Measurements from ENCODE around the gene HCK. TPM values are rescaled to one million over a fixed set of nuclear protein-coding genes. Genes with fewer than 3 reads are reported as not detected.

HCK gene
- total RNA-seq, 4 donors from 2014 or later: 2.6 to 31.8 (median 10.2) TPM

- ATAC-seq: no peak
- Histone ChIP-seq H3K4me3 (no peak overlapping the region), H3K27me3 (no peaks in the 10 kb centered on the region), H3K4me1 (no peaks in the 10 kb centered on the region), H3K36me3 (peaks cover 0 to 18% of the 10 kb centered on the region in 2 donors), H3K27ac (no peak overlapping the region), H3K9me3 (no peaks in the 10 kb centered on the region)
- 85 to 90% methylated on average over 4 of the region's 4 CpGs for WGBS, 2 donors (ENCODE audit: low coverage in 1 of 2)
- TF ChIP-seq POLR2AphosphoS5 (IDR thresholded peaks at IDR 0.05) (no peak), EP300 (IDR thresholded peaks at IDR 0.05) (no peak), POLR2A (IDR thresholded peaks at IDR 0.05) (no peak)
- TF ChIP-seq, protein P1, sequence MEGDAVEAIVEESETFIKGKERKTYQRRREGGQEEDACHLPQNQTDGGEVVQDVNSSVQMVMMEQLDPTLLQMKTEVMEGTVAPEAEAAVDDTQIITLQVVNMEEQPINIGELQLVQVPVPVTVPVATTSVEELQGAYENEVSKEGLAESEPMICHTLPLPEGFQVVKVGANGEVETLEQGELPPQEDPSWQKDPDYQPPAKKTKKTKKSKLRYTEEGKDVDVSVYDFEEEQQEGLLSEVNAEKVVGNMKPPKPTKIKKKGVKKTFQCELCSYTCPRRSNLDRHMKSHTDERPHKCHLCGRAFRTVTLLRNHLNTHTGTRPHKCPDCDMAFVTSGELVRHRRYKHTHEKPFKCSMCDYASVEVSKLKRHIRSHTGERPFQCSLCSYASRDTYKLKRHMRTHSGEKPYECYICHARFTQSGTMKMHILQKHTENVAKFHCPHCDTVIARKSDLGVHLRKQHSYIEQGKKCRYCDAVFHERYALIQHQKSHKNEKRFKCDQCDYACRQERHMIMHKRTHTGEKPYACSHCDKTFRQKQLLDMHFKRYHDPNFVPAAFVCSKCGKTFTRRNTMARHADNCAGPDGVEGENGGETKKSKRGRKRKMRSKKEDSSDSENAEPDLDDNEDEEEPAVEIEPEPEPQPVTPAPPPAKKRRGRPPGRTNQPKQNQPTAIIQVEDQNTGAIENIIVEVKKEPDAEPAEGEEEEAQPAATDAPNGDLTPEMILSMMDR (IDR thresholded peaks at IDR 0.05): no peak
Observed at GRCh38 chr20:32124916-32125454, 72.9 kb downstream of the HCK start.

- Histone ChIP-seq H3K9me3 (no peaks in the 10 kb centered on the region), H3K4me3 (no peak overlapping the region), H3K36me3 (peaks cover 0 to 18% of the 10 kb centered on the region in 2 donors), H3K27ac (no peak overlapping the region), H3K27me3 (no peaks in the 10 kb centered on the region), H3K4me1 (peaks cover 0 to 5% (median 0%) of the 10 kb centered on the region in 3 donors)
- TF ChIP-seq, protein P1 (IDR thresholded peaks at IDR 0.05): no peak
- no peak for TF ChIP-seq POLR2AphosphoS5 (IDR thresholded peaks at IDR 0.05)
- no peak for TF ChIP-seq EP300 (IDR thresholded peaks at IDR 0.05)
- no peak for TF ChIP-seq POLR2A (IDR thresholded peaks at IDR 0.05)
- WGBS, 2 donors (ENCODE audit: low coverage in 1 of 2): 92% methylated on average over 3 of the region's 5 CpGs; no CpG with 5 or more reads in 1 of the 2 donors
- no peak for ATAC-seq
Observed at GRCh38 chr20:32125506-32125905, 73.5 kb downstream of the HCK start.

DNA sequence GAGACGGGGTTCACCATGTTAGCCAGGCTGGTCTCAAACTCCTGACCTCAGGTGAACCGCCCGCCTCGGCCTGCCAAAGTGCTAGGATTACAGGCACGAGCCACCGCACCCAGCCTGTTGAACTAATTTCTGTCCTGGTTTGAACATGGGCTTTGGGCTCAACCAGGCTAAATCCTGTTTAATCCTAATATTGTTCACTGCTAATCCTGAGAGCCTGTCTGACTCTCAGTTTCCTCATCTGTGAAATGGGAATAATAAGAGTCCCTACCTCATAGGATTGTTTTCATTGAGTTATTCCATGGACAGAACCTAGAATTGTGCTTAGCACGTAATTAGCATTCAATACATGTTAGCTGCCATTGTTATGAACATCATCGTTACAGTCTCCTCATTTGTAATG lies 74.9 kb downstream of the HCK start:
- Histone ChIP-seq H3K4me1 (peaks cover 0 to 9% (median 0%) of the 10 kb centered on the region in 3 donors), H3K36me3 (peaks cover 0 to 18% of the 10 kb centered on the region in 2 donors), H3K27me3 (no peaks in the 10 kb centered on the region), H3K4me3 (no peak overlapping the region), H3K9me3 (no peaks in the 10 kb centered on the region), H3K27ac (no peak overlapping the region)
- 61 to 93% methylated on average over 3 of the region's 8 CpGs for WGBS, 2 donors (ENCODE audit: low coverage in 1 of 2)
- no peak for ATAC-seq
- TF ChIP-seq EP300 (IDR thresholded peaks at IDR 0.05) (no peak), POLR2A (IDR thresholded peaks at IDR 0.05) (no peak), POLR2AphosphoS5 (IDR thresholded peaks at IDR 0.05) (no peak)
- TF ChIP-seq, protein P1 (IDR thresholded peaks at IDR 0.05): no peak

DNA sequence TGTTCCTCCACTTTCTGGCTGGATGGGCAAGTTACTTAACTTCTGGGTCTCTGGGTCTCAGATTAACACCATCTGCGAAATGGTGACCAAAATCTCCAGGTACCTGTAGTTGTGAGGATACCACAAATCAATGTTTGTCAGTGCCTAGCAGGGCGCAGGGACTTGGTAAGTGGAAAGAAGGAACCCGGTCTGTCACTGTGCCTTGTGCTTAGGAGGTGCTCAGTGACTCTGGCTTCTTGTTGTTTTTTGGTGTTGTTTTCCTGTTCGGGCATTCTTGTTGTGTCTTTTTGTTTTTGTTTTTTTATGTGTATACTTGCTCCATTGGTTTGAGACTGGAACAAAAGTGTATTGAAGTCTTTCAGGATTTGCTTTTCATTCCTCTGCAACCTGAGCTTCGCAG lies 75.3 kb downstream of the HCK start:
- 80 to 92% methylated on average over 1 to 5 of the region's 5 CpGs for WGBS, 2 donors (ENCODE audit: low coverage in 1 of 2)
- Histone ChIP-seq H3K27ac (no peak overlapping the region), H3K36me3 (peaks cover 0 to 18% of the 10 kb centered on the region in 2 donors), H3K4me1 (peaks cover 0 to 9% (median 0%) of the 10 kb centered on the region in 3 donors), H3K4me3 (no peak overlapping the region), H3K27me3 (no peaks in the 10 kb centered on the region), H3K9me3 (no peaks in the 10 kb centered on the region)
- no peak for ATAC-seq
- TF ChIP-seq EP300 (IDR thresholded peaks at IDR 0.05): no peak
- no peak for TF ChIP-seq POLR2AphosphoS5 (IDR thresholded peaks at IDR 0.05)
- TF ChIP-seq, protein P1 (IDR thresholded peaks at IDR 0.05): no peak
- TF ChIP-seq POLR2A (IDR thresholded peaks at IDR 0.05): no peak

GRCh38 chr20:32128167-32128566 lies 76.1 kb downstream of the HCK start:
- Histone ChIP-seq H3K9me3 (no peaks in the 10 kb centered on the region), H3K4me1 (peaks cover 0 to 9% (median 0%) of the 10 kb centered on the region in 3 donors), H3K27ac (no peak overlapping the region), H3K36me3 (peaks cover 0 to 23% of the 10 kb centered on the region in 2 donors), H3K4me3 (no peak overlapping the region), H3K27me3 (no peaks in the 10 kb centered on the region)
- no peak for ATAC-seq
- WGBS, 2 donors (ENCODE audit: low coverage in 1 of 2): 82 to 84% methylated on average over 2 of the region's 2 CpGs
- TF ChIP-seq, protein P1 (IDR thresholded peaks at IDR 0.05): no peak
- TF ChIP-seq POLR2A (IDR thresholded peaks at IDR 0.05) (no peak), EP300 (IDR thresholded peaks at IDR 0.05) (no peak), POLR2AphosphoS5 (IDR thresholded peaks at IDR 0.05) (no peak)

All from gastroesophageal sphincter (tissue), 4 donors.